Pulmonary artery endothelial cell (primary cell): ENCODE data around the gene UBE4A. TPM values are rescaled to one million over a fixed set of nuclear protein-coding genes. Genes with fewer than 3 reads are reported as not detected.
A peak's percentile ranks its signal among the peaks of the same experiment; 100 is the strongest.

Experiments used
- DNase-seq: peaks from one replicate; pipeline ENCODE4 v3.0.0-alpha.2; 2011; ENCODE audit warnings: low read depth, low spot score
- total RNA-seq: library from RNA; depleted of rRNA; stranded (reverse); fragments of >200 nt; gene quantifications from 2 replicates; pipeline ENCODE4 v1.2.3, GENCODE V29; 2014

Gene UBE4A
- total RNA-seq, 1 donor from 2014 or later: 29.9 TPM

DNA sequence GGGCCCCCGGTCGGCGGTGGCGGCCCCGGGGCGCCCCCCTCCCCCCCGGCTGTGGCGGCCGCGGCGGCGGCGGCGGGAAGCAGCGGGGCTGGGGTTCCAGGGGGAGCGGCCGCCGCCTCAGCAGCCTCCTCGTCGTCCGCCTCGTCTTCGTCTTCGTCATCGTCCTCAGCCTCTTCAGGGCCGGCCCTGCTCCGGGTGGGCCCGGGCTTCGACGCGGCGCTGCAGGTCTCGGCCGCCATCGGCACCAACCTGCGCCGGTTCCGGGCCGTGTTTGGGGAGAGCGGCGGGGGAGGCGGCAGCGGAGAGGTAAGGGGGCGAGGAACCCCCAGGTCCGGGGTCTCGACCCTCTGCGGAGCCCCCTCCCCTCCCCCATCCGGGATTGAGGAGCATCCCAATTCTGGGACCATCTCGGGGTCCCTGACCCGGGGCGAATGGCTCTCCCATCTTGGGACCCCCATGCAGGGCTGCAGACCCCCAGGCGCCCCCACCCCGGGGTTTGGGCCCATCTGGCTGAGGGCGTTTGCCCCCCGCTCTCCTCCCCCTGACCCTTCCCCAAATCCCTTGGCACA lies 77.3 kb downstream of the UBE4A start:
- DNase-seq: no peak

DNA sequence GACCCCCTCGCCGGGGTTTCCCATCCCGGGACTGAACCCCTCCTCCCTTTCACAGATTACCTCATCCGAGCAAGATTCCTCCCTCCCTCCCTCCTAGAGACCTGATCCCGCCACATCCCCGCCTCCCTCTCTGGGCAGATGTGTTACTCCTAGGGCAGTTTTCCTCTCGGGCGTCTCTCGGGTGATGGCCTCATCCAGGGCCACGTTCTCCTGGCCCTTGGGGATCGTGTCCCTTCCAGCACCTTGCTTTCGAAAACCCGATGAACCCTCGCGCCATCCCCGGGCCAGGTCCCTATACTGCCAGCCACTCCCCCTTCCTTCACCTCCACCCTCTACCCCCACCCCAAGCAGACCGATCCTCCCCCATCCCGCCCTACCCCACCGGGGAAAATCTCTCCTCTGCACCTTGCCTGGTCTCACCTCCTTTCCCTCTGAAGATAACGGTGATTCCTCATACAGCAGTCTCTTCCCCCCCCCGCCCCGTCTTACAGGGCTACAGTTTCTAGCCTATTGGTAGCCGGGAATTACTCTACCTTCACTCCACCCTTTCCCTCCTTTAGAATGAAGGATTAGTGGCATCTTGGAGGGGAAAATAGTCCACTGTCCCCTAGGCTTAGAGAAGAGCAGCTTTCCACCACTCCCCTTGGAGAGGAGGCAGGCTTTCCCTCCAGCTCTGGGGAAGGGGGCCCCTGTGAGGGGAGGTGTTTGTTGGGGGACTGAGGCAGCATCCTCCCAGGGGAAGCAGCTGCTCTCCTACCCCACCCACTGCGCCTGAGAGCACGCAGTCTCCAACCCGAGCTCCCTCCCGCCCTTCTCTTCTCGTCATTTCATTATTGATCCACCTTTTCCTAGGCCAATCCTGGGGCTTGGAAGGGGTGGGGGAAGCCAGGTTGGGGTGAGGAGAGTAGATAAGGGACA lies 78.1 kb downstream of the UBE4A start:
- no peak for DNase-seq

DNA sequence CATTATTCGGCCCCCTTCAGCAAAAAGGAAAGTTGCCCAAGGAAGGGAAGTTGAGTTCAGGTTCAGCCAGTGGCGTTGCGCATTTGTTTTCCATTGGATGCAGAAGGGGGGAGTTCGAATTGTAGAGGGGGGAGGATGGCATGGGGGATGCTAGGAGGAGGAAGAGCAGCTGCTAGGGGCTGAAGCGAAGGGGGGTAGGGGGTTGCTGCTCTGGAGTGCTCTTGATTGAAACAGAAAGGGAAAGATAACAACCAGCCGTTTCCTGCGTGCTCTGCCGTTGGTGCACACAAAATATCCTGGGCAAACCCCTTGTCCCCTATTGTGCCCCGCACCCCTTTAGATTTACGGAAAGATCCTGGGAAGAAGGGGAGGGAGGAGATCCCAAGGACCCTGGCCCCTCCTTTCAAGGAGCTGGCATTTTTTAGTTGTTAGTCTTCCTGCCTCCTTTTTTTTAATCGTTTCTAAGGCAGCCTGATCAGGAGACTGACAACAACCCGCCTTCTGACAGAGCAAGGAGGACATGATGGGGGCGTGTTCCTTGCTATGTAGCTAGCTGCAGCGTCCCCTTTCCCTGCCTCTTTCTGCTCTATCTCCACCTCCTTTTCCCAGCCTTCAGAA lies 79.0 kb downstream of the UBE4A start:
- peak; percentile 50 for DNase-seq

- DNase-seq: no peak
Measured at GRCh38 chr11:118439646-118440045, 80.2 kb downstream of the UBE4A start.

- no peak for DNase-seq
Measured at GRCh38 chr11:118441770-118442275, 82.4 kb downstream of the UBE4A start.

DNA sequence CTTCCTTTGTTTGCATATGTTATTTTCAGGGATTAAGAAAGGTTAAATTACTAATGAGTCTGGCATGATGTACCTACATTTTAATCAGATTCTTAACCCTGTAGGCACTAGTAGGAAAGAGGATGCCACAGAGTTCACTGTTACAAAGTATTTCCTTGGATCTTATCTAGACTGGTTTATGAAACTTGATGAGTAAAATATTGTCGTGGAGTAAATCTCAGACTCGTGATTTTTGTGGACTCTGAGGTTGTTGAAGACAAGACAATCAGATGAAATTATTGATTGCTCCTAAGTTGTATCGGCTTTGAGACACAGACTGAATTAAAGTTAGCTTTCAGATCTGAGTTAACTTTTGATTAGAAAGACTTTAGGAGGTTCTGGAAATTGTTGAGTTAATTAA lies 82.9 kb downstream of the UBE4A start:
- DNase-seq: no peak

GRCh38 chr11:118442908-118443589 lies 83.6 kb downstream of the UBE4A start:
- no peak for DNase-seq

DNA sequence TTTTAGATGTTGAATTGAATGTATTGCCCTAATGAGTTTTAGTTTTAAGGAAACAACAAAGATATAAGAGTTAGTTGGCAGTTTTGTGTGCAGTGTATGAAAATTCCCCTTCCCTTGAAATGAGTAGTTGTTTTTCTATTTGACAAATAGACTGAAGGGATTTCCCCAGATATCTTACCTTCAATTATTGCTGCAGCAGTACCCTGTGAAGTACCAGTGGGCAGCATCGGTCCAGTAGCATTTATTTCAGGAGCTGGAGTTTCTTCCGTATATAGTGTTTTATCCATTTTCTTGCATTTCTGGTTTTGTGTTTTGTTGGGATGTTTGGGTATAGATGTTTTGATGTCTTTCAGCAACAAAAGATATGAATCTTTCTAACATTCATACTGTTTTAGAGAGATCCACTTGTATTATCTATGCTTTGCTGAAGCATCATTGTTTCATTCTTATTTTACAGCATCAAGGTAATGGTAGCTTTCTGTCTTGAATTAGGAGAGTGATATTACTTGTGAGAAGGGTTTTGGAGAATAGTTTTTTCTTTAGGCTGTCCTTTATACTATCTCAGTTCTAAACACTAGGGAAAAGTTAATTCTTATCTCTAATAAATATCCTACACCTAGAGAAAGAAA lies 84.3 kb downstream of the UBE4A start:
- no peak for DNase-seq

DNA sequence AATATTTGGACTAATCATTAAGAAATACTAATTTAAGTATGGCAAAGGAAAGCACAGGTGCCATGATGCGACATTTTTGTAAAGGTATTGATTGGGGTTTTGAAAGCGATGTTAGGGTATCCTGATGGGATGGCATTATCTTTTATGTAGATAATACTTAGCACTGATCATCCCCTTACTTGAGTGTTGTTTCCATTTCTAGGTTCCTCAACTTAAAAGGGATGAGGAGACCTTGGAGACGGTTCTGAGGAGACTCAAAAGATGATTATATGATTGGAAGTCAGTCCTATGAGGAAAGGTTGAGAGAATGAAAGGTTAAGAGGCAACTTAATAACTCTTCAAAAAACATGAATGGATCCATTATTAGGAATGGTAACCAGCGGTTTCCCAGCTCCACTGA lies 88.0 kb downstream of the UBE4A start:
- no peak for DNase-seq

- no peak for DNase-seq
Measured at GRCh38 chr11:118448294-118448693, 88.9 kb downstream of the UBE4A start.

Other genes with a start within 250 kb of the UBE4A start
- 0.13 and 0.21 TPM in 2 replicates for gene SCN4B, start 206.8 kb upstream of the UBE4A start, total RNA-seq
- gene SCN2B, start 183.0 kb upstream of the UBE4A start, total RNA-seq: not detected in 2 replicates
- gene JAML, start 134.6 kb upstream of the UBE4A start, total RNA-seq: 0.13 and 0.35 TPM in 2 replicates
- 11.5 and 14.2 TPM in 2 replicates for gene MPZL3, start 107.2 kb upstream of the UBE4A start, total RNA-seq
- gene MPZL2, start 95.3 kb upstream of the UBE4A start, total RNA-seq: 116 and 148 TPM in 2 replicates
- gene CD3E, start 54.9 kb upstream of the UBE4A start, total RNA-seq: not detected in 2 replicates
- not detected in 2 replicates for gene CD3D, start 16.9 kb upstream of the UBE4A start, total RNA-seq
- gene CD3G, start 15.3 kb upstream of the UBE4A start, total RNA-seq: not detected in 2 replicates
- 69.5 and 96.9 TPM in 2 replicates for gene ATP5MG, start 42.0 kb downstream of the UBE4A start, total RNA-seq
- 20.0 and 29.7 TPM in 2 replicates for gene KMT2A, start 76.9 kb downstream of the UBE4A start, total RNA-seq
- 0.40 and 1.3 TPM in 2 replicates for gene TTC36, start 167.9 kb downstream of the UBE4A start, total RNA-seq
- gene TMEM25, start 171.6 kb downstream of the UBE4A start, total RNA-seq: 17.7 and 18.7 TPM in 2 replicates
- gene IFT46, start 206.3 kb downstream of the UBE4A start, total RNA-seq: 25.5 and 33.6 TPM in 2 replicates
- 130 and 149 TPM in 2 replicates for gene ARCN1, start 212.8 kb downstream of the UBE4A start, total RNA-seq
- gene PHLDB1, start 248.0 kb downstream of the UBE4A start, total RNA-seq: 67.0 and 79.3 TPM in 2 replicates